ENCODE results near the gene SLC16A10.
"Not testable (repeated sequence)": the region's sequence is repeated elsewhere in the genome, so short reads cannot be mapped to it uniquely, and the experiment has no call there.

Gene SLC16A10

GRCh38 chr6:111086685-111087084, 618 bp upstream of the SLC16A10 start:
- no peak for DNase-seq (ENCODE audit: low read depth in 2 of 2)

- no peak for DNase-seq (ENCODE audit: low read depth in 2 of 2)
These were observed 766 bp downstream of the SLC16A10 start for GRCh38 chr6:111087871-111088667.

- no peak for DNase-seq (ENCODE audit: low read depth in 2 of 2)
These were observed 1.3 kb downstream of the SLC16A10 start for GRCh38 chr6:111088668-111089003.

- no peak for DNase-seq (ENCODE audit: low read depth in 2 of 2)
These were observed 3.5 kb downstream of the SLC16A10 start for GRCh38 chr6:111090766-111091165.

GRCh38 chr6:111091987-111092386, 4.7 kb downstream of the SLC16A10 start:
- no peak for DNase-seq (ENCODE audit: low read depth in 2 of 2)

- DNase-seq (ENCODE audit: low read depth in 2 of 2) = not testable (repeated sequence)
These were observed 8.2 kb downstream of the SLC16A10 start for GRCh38 chr6:111095488-111095887.

- no peak for DNase-seq (ENCODE audit: low read depth in 2 of 2)
These were observed 8.9 kb downstream of the SLC16A10 start for GRCh38 chr6:111096246-111096645.

GRCh38 chr6:111098597-111098996, 11.3 kb downstream of the SLC16A10 start:
- DNase-seq (ENCODE audit: low read depth in 2 of 2) = no peak

- no peak for DNase-seq (ENCODE audit: low read depth in 2 of 2)
These were observed 14.7 kb downstream of the SLC16A10 start for GRCh38 chr6:111101987-111102386.

- no peak for DNase-seq (ENCODE audit: low read depth in 2 of 2)
These were observed 18.3 kb downstream of the SLC16A10 start for GRCh38 chr6:111105578-111105977.

GRCh38 chr6:111107589-111107988, 20.3 kb downstream of the SLC16A10 start:
- no peak for DNase-seq (ENCODE audit: low read depth in 2 of 2)

- no peak for DNase-seq (ENCODE audit: low read depth in 2 of 2)
These were observed 22.7 kb downstream of the SLC16A10 start for GRCh38 chr6:111110036-111110435.

- peak; percentile 38 to 42 for DNase-seq (ENCODE audit: low read depth in 2 of 2)
These were observed 26.2 kb downstream of the SLC16A10 start for GRCh38 chr6:111113336-111114086.

- DNase-seq (ENCODE audit: low read depth in 2 of 2) = no peak
These were observed 26.8 kb downstream of the SLC16A10 start for GRCh38 chr6:111114087-111114443.

GRCh38 chr6:111114482-111114881, 27.2 kb downstream of the SLC16A10 start:
- no peak for DNase-seq (ENCODE audit: low read depth in 2 of 2)

GRCh38 chr6:111118826-111119225, 31.5 kb downstream of the SLC16A10 start:
- DNase-seq (ENCODE audit: low read depth in 2 of 2) = no peak

GRCh38 chr6:111119571-111120329, 32.4 kb downstream of the SLC16A10 start:
- DNase-seq (ENCODE audit: low read depth in 2 of 2) = no peak

GRCh38 chr6:111121789-111122350, 34.6 kb downstream of the SLC16A10 start:
- no peak for DNase-seq (ENCODE audit: low read depth in 2 of 2)

GRCh38 chr6:111122458-111123286, 35.4 kb downstream of the SLC16A10 start:
- no peak for DNase-seq (ENCODE audit: low read depth in 2 of 2)

- DNase-seq (ENCODE audit: low read depth in 2 of 2) = no peak
These were observed 37.1 kb downstream of the SLC16A10 start for GRCh38 chr6:111124406-111124805.

GRCh38 chr6:111129013-111129412, 41.7 kb downstream of the SLC16A10 start:
- DNase-seq (ENCODE audit: low read depth in 2 of 2) = no peak

All from fibroblast of skin of left quadriceps (primary cell).